IPS-18c (cell line): ENCODE measurements around the gene IFI16.
"Not testable (repeated sequence)": the region's sequence is repeated elsewhere in the genome, so short reads cannot be mapped to it uniquely, and the experiment has no call there.

Experiments used
- H3K4me3 ChIP-seq: 2 replicates; pipeline ENCODE4 v1.7.0; 2013; ENCODE audit warnings: low read depth, mild to moderate bottlenecking, low read length, moderate library complexity; ENCODE audit not compliant: insufficient read depth
- H3K9me3 ChIP-seq: one replicate; pipeline ENCODE4 v1.6.1; 2013; ENCODE audit warnings: mild to moderate bottlenecking, low read length, moderate library complexity; ENCODE audit not compliant: control insufficient read depth, insufficient read depth

Gene IFI16

DNA sequence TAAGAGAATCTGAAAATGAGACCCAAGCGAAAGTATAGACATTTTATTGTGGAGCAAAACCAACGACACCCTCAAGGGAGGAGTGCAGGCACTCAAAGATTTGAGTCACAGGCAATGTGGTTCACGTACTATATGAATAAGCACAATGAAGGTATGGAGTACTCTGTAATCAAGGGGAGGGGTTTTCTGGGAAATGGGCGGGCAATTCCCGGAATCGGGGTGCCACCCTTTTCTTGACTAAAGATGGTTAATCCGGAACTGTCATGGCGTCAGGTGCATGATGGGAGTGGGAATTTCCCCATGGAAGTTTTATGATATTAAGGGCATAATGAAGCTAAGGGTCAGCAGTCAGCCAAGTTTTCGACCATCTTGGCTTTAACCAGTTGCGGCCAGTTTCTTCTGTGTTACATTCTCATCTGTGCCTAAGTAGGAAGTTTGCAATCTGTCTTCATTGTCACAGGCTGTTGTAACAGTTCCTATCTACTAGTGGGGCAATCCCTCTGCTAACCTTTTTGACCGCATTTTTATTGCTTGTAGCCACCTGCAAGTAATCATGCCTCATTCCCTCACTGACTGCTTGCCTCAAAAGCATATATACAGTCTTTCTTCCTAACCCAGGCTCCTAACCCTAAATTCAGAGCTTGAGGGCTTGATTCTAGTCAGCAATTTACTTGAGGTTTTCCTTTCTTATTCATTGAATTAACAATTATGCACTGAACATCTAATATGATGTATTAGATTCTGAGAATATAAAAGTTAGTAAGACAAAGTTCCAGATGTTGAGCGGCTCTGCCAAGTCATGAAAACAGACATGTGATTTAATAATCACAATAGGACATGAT lies 67.6 kb downstream of the IFI16 start:
- no peaks in the 10 kb centered on the region for H3K9me3 ChIP-seq
- H3K4me3 ChIP-seq = no peak overlapping the region

- Histone ChIP-seq H3K9me3 (no peaks in the 10 kb centered on the region), H3K4me3 (no peak overlapping the region)
Measured at GRCh38 chr1:159079525-159079924, 69.8 kb downstream of the IFI16 start.

DNA sequence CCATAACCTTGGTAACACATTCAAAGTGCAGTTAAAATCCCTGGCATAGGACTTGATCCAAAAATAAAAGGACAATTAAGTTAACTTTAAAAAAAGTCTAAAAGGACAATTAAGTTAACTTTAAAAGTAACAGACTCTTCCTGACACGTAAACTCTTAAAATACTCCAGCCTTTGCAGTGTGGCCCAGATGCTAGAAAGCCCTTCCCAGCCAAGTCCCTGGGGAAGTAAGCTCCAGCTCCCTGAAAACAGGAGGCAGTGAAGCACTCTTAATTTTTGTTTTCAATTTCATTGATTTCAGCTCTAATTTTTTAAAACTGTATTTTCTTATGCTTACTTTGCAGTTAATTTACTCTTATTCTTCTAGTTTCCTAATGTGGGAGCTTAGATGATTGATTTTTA lies 71.9 kb downstream of the IFI16 start:
- no peaks in the 10 kb centered on the region for H3K9me3 ChIP-seq
- no peak overlapping the region for H3K4me3 ChIP-seq

DNA sequence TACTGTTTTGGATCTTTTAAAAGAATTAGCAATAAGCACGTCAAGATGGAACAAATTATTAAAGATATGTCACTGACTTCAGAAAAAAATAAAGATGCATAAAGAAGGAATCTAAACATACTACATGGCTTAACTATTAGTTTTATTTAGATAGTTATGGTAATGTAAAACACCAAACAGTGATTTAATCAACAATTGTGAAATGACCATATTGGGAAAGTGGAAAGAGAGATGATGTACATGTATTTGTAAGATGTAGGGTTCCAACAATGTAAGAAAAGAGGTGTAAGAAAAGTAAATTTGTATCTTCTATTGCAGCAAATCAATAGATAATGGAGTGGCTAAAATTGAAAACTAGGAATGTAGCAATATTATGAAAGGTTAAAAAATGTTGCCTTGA lies 73.3 kb downstream of the IFI16 start:
- Histone ChIP-seq H3K4me3 (no peak overlapping the region), H3K9me3 (no peaks in the 10 kb centered on the region)

- no peaks in the 10 kb centered on the region for H3K9me3 ChIP-seq
- H3K4me3 ChIP-seq = no peak overlapping the region
Measured at GRCh38 chr1:159084152-159084551, 74.4 kb downstream of the IFI16 start.

GRCh38 chr1:159084867-159085266 lies 75.2 kb downstream of the IFI16 start:
- H3K9me3 ChIP-seq = no peaks in the 10 kb centered on the region
- H3K4me3 ChIP-seq = no peak overlapping the region

GRCh38 chr1:159088050-159088449 lies 78.3 kb downstream of the IFI16 start:
- Histone ChIP-seq H3K4me3 (no peak overlapping the region), H3K9me3 (no peaks in the 10 kb centered on the region)

GRCh38 chr1:159088546-159089183 lies 79.0 kb downstream of the IFI16 start:
- no peak overlapping the region for H3K4me3 ChIP-seq

DNA sequence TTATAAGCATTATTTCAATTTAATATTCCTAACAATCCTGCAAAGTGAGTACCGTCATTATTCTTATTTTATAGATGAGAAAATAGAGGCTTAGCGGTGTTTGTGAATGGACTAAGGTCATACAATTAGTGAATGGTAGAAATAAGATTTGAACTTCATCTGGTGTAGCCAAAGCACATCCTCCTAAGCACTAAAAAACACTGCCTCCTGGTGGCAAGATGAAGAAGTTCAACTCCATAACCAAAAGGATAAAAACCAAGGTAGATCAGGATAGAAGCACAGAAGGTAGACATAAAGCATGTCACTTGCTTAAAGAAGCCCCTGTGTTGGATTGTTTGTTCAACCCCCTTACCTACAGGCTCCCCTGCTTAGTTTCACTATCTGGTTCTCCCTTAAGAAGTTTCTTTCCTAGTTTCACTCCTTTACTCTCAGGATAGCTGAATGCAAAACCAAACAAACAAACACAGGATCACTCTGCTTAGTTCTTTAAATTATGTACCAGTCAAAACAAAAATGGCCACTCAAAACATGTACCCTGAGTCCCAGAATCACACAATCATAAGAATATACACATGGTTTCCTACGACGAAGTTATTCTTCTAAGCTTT lies 79.6 kb downstream of the IFI16 start:
- Histone ChIP-seq H3K9me3 (no peaks in the 10 kb centered on the region), H3K4me3 (no peak overlapping the region)

More at GRCh38 chr1:159088546-159089183, 79.0 kb downstream of the IFI16 start:
- no peaks in the 10 kb centered on the region for H3K9me3 ChIP-seq

GRCh38 chr1:159090286-159091179 lies 80.8 kb downstream of the IFI16 start:
- Histone ChIP-seq H3K9me3 (no peaks in the 10 kb centered on the region), H3K4me3 (no peak overlapping the region)

DNA sequence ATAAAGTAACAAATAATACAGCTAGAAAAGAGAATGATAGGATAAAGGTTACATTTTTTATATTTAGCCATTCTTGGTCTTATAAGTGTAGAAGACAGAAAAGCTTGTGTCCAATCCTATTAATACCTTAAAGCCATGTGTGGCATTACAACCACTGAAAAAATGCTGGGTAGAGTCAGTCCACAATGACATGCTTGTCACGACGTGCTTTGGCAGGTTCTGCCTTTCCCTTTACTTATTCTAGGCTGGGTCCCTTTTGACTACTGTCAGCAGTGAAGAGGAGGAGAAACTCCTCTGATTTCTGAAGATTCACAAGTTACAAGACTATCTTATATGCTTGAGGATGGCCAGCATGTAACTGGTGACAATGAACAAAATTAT lies 81.5 kb downstream of the IFI16 start:
- Histone ChIP-seq H3K9me3 (no peaks in the 10 kb centered on the region), H3K4me3 (no peak overlapping the region)

DNA sequence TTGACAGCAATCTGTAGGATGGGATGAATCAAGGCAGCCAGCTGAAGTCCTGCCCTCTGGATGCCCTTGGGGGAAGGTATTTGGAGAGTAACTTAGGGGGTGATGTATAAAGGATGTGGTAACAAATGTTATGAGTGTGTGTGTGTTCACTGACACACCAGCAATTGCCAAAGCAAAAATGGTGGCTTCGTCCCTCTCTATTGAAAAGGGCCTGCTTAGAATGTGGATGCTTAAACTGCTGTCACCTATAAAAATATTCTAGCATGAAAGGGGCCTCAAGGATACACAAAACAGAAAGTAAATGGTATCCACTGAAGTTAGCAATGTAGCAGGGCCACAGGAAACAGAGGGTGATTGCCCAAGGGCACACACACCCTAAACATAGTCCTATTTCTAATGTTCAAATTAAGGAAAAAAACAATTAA lies 81.9 kb downstream of the IFI16 start:
- no peaks in the 10 kb centered on the region for H3K9me3 ChIP-seq
- H3K4me3 ChIP-seq = no peak overlapping the region

DNA sequence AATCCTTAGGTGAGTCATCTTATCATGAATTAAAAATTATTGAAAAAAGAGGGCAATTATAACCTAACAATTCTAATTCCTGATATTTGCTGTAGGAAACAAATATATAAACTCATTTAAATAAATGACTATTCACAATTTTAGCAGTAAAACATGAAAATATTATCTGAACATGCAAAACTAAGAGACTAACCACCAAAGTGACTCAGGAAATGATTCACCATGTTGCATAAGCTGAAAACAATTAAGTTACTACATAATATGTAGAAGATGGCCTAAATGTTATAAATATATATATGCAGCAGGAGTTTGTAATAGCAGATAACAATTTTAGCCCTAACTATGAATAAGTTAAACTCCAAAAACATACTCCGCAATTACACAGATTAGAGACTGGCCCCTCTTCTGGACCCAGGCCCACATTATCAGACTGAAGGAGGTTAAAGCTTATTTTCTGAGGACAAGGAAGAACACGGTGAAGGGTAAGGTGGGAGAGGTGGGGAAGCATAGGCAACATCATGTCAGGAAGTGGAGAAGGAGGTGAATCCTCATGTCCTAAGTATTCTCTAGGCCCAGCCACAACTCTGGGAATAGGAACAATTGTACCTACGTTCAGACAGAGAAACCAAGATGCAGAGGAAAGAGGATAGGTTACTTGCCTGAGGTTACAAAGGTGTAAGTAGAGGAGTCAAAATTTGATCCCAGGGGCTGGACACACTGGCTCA lies 82.5 kb downstream of the IFI16 start:
- Histone ChIP-seq H3K9me3 (no peaks in the 10 kb centered on the region), H3K4me3 (no peak overlapping the region)

- Histone ChIP-seq H3K4me3 (no peak overlapping the region), H3K9me3 (peaks cover 2% of the 10 kb centered on the region)
Measured at GRCh38 chr1:159098596-159098995, 88.9 kb downstream of the IFI16 start.

DNA sequence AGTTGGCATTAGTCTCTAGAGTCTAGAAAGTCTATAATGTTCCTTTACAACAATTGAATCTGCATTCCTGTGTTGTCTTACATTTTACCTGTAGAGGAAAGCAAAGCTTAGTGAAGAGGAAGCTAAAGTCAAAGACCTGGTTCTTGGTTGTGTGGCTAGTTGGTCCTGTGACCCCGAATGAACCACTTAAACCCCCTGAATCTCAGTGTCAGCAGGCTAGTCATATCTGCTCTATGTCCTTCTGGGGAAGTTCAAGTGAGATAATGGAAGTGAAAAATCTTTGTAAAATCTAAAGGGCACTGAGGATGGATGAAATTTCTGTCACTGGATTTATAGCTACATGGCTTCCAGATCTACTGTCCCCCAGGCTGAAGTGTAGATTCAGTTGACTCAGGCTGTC lies 90.9 kb downstream of the IFI16 start:
- H3K9me3 ChIP-seq = peaks cover 2% of the 10 kb centered on the region
- H3K4me3 ChIP-seq = no peak overlapping the region

- H3K4me3 ChIP-seq, H3K9me3 ChIP-seq: not testable (repeated sequence)
Measured at GRCh38 chr1:159103021-159103420, 93.3 kb downstream of the IFI16 start.
